GM12892 (cell line): ENCODE measurements around the gene CUL2.

Experiments
- POLR2A ChIP-seq: IDR thresholded peaks from 2 replicates; pipeline ENCODE4 v1.6.1; 2011; ENCODE audit warnings: low read depth, low read length, control low read depth
- POLR2AphosphoS5 ChIP-seq: IDR thresholded peaks from 2 replicates; pipeline ENCODE4 v1.6.1; 2011; ENCODE audit warnings: low read depth, low read length, control low read depth

DNA sequence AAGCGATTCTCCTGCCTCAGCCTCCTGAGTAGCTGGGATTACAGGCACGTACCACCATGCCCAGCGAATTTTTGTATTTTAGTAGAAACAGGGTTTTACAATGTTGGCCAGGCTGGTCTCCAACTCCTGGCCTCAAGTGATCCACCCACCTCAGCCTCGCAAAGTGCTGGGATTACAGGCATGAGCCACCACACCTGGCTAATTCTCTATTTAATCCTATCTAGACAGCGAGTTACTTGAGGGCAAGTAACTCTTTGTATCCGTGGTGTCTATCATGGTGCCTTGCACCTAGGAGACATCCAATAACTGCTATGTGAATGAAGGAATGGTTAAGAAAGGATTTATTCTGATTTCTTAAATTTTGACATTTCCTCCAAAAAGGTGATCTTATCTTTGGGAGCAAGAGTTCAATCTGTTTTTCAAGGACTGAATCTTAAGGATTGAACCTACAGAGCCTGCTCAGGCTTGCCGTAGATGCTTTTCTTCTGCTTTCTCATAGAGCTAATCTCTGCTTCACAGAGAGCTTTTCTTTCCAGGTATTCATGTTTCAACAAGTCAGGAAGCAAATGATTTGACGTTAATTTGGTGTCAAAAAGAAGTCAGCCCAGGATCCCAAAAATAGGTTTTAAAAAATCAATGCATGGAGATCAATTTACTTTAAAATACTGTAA is 101.6 kb downstream of the CUL2 start:
- TF ChIP-seq POLR2A = no peak
- no peak for TF ChIP-seq POLR2AphosphoS5
